Esophagus squamous epithelium (tissue), 5 donors: ENCODE results near the gene STIL. TPM values are rescaled to one million over a fixed set of nuclear protein-coding genes. Genes with fewer than 3 reads are reported as not detected.

Experiments used
- DNase-seq: peaks from one replicate; lab custom pipeline; 2025; lab: John Stamatoyannopoulos, UW
- H3K27ac ChIP-seq, 4 donors: fragments of 200-600 bp; sonication (generic); one replicate each; pipeline ENCODE4 v1.5.1; 2016 to 2019; ENCODE audit warnings: mild to moderate bottlenecking in 1 of 4
- H3K27me3 ChIP-seq, 4 donors: fragments of 200-600 bp; sonication (generic); 1 replicate in 3 of 4; 2 replicates in 1 of 4; pipeline versions ENCODE4 v1.5.1 to v1.6.0; 2017 to 2021; ENCODE audit warnings: antibody characterized with exemption in 1 of 4
- H3K36me3 ChIP-seq, 3 donors: fragments of 200-600 bp; sonication (generic); one replicate each; pipeline ENCODE4 v1.5.1; 2016 to 2019
- H3K4me1 ChIP-seq, 3 donors: fragments of 200-600 bp; sonication (generic); one replicate each; pipeline ENCODE4 v1.5.1; 2017 to 2019
- H3K4me3 ChIP-seq, 4 donors: fragments of 200-600 bp; sonication (generic); 1 replicate in 3 of 4; 2 replicates in 1 of 4; pipeline ENCODE4 v1.5.1; 2016 to 2019; ENCODE audit warnings: mild to moderate bottlenecking in 2 of 4, moderate library complexity in 1 of 4
- H3K9me3 ChIP-seq, 3 donors: fragments of 200-600 bp; sonication (generic); one replicate each; pipeline ENCODE4 v1.5.1; 2016 to 2019
- CTCF ChIP-seq, 6 experiments: fragments of 450-650 bp in 4 of 6; fragments of 200-600 bp in 2 of 6; sonication (generic) in 2 of 6; IDR thresholded peaks; one replicate each; pipeline ENCODE4 v1.5.1; 2016 to 2019; ENCODE audit warnings: antibody characterized with exemption in 6 of 6, mild to moderate bottlenecking in 4 of 6, moderate library complexity in 4 of 6
- POLR2A ChIP-seq, 4 donors: fragments of 450-650 bp; IDR thresholded peaks; one replicate each; pipeline ENCODE4 v1.6.1; 2017; ENCODE audit warnings: antibody characterized with exemption in 4 of 4, mild to moderate bottlenecking in 4 of 4, moderate library complexity in 3 of 4
- WGBS, 2 donors: methylation state at CpG; one replicate each; pipeline ENCODE4 v1.1.5; 2018; 5-methylcytosine and 5-hydroxymethylcytosine counted together
- intact Hi-C: fragments of 100-400 bp; cut with DNase I; formaldehyde crosslinking; loops from one replicate; pipeline ENCODE4 v1.15.0; 2022
- total RNA-seq, 4 donors: library from RNA; depleted of rRNA; stranded (reverse); fragments of >200 nt; gene quantifications; one replicate each; pipeline ENCODE4 v1.1.0, GENCODE V29; 2016
- donor health status: DM: yes; HTN: yes; CAD: no.

The STIL gene
- total RNA-seq, 4 donors from 2014 or later: 4.2 to 15.1 (median 6.8) TPM

GRCh38 chr1:47228644-47229030 lies 85.3 kb downstream of the STIL start:
- intact Hi-C loops: no loop called here
- Histone ChIP-seq H3K4me1 (peaks cover 24 to 70% (median 26%) of the 10 kb centered on the region in 3 donors), H3K4me3 (peak overlapping the region in 3 of 4 donors; percentile 44 to 64 (median 48)), H3K27me3 (peaks cover 33 to 100% (median 67%) of the 10 kb centered on the region in 4 donors), H3K36me3 (no peaks in the 10 kb centered on the region), H3K27ac (peak overlapping the region; percentile 49 to 85 (median 77)), H3K9me3 (no peaks in the 10 kb centered on the region)
- 54% methylated on average over 5 of the region's 12 CpGs; no CpG with 5 or more reads in 1 of the 2 donors for WGBS, 2 donors
- TF ChIP-seq CTCF (IDR thresholded peaks at IDR 0.05): no peak
- peak in 2 of 4 donors; percentile 8 to 20 for TF ChIP-seq POLR2A (IDR thresholded peaks at IDR 0.05)
- DNase-seq: no peak

GRCh38 chr1:47227341-47228232 lies 86.4 kb downstream of the STIL start:
- peak overlapping the region in 1 of 4 donors; percentile 64 for H3K4me3 ChIP-seq
- peak overlapping the region in 2 of 4 donors; percentile 72 to 82 for H3K27ac ChIP-seq
- peaks cover 24 to 68% (median 26%) of the 10 kb centered on the region in 3 donors for H3K4me1 ChIP-seq
- 59 to 63% methylated on average over 6 to 7 of the region's 7 CpGs for WGBS, 2 donors
- H3K27me3 ChIP-seq: peaks cover 33 to 100% (median 64%) of the 10 kb centered on the region in 4 donors
- no peak for DNase-seq
- TF ChIP-seq CTCF (IDR thresholded peaks at IDR 0.05) (no peak), POLR2A (IDR thresholded peaks at IDR 0.05) (no peak)
- H3K36me3 ChIP-seq: no peaks in the 10 kb centered on the region
- intact Hi-C loops: no loop called here
- no peaks in the 10 kb centered on the region for H3K9me3 ChIP-seq

- Histone ChIP-seq H3K27ac (peak overlapping the region in 2 of 4 donors; percentile 16 to 40), H3K4me1 (peaks cover 20 to 60% (median 23%) of the 10 kb centered on the region in 3 donors), H3K36me3 (no peaks in the 10 kb centered on the region), H3K4me3 (peak overlapping the region in 1 of 4 donors; percentile 40), H3K27me3 (peaks cover 33 to 100% (median 58%) of the 10 kb centered on the region in 4 donors), H3K9me3 (no peaks in the 10 kb centered on the region)
- intact Hi-C loops: no loop called here
- TF ChIP-seq CTCF (IDR thresholded peaks at IDR 0.05): no peak
- no peak for TF ChIP-seq POLR2A (IDR thresholded peaks at IDR 0.05)
- 46 to 68% methylated on average over 2 to 4 of the region's 4 CpGs for WGBS, 2 donors
- DNase-seq: no peak
Observed at GRCh38 chr1:47226839-47227215, 87.1 kb downstream of the STIL start.

- no peaks in the 10 kb centered on the region for H3K36me3 ChIP-seq
- H3K4me1 ChIP-seq: peaks cover 15 to 55% (median 17%) of the 10 kb centered on the region in 3 donors
- no peak for DNase-seq
- 24 to 25% methylated on average over 9 to 15 of the region's 19 CpGs for whole genome bisulfite sequencing, 2 donors
- peaks cover 33 to 100% (median 53%) of the 10 kb centered on the region in 4 donors for H3K27me3 ChIP-seq
- H3K27ac ChIP-seq: peak overlapping the region in 2 of 4 donors; percentile 16 to 40
- H3K9me3 ChIP-seq: no peaks in the 10 kb centered on the region
- TF ChIP-seq CTCF (IDR thresholded peaks at IDR 0.05) (no peak), POLR2A (IDR thresholded peaks at IDR 0.05) (no peak)
- peak overlapping the region in 3 of 4 donors; percentile 16 to 64 (median 40) for H3K4me3 ChIP-seq
- intact Hi-C loops: no loop called here
Observed at GRCh38 chr1:47226121-47226838, 87.7 kb downstream of the STIL start.
